Mesenteric fat pad (tissue), 1 donor: ENCODE measurements around the gene ITPR1. TPM values are rescaled to one million over a fixed set of nuclear protein-coding genes. Genes with fewer than 3 reads are reported as not detected.

Experiments
- DNase-seq: peaks from one replicate; pipeline ENCODE4 v3.0.0-alpha.2; 2020; ENCODE audit warnings: low spot score
- total RNA-seq: library from RNA; stranded (reverse); fragmentation: NEBNext Ultra II Directional; extraction: Animal tissue kit (Norgen Biotek cat#: 25700); gene quantifications from one replicate; pipeline ENCODE4 v1.2.1, GENCODE V29; 2021
- donor health status: DM: yes; HTN: yes; CAD: no.

Gene ITPR1
- total RNA-seq, 1 donor from 2014 or later = 38.9 TPM

- DNase-seq = no peak
These were observed 218.5 kb downstream of the ITPR1 start for GRCh38 chr3:4711680-4711992.

GRCh38 chr3:4712109-4712508 lies 219.0 kb downstream of the ITPR1 start:
- no peak for DNase-seq

GRCh38 chr3:4714045-4714444 lies 220.9 kb downstream of the ITPR1 start:
- no peak for DNase-seq

GRCh38 chr3:4716266-4716665 lies 223.1 kb downstream of the ITPR1 start:
- no peak for DNase-seq

GRCh38 chr3:4716706-4717362 lies 223.7 kb downstream of the ITPR1 start:
- no peak for DNase-seq

- no peak for DNase-seq
These were observed 224.2 kb downstream of the ITPR1 start for GRCh38 chr3:4717363-4717740.

GRCh38 chr3:4718179-4718736 lies 225.1 kb downstream of the ITPR1 start:
- no peak for DNase-seq

- no peak for DNase-seq
These were observed 225.9 kb downstream of the ITPR1 start for GRCh38 chr3:4719046-4719501.

- no peak for DNase-seq
These were observed 227.3 kb downstream of the ITPR1 start for GRCh38 chr3:4720316-4721075.

GRCh38 chr3:4721511-4721911 lies 228.4 kb downstream of the ITPR1 start:
- no peak for DNase-seq

GRCh38 chr3:4722103-4722502 lies 229.0 kb downstream of the ITPR1 start:
- DNase-seq = no peak

- DNase-seq = no peak
These were observed 231.0 kb downstream of the ITPR1 start for GRCh38 chr3:4724051-4724629.

- DNase-seq = no peak
These were observed 233.4 kb downstream of the ITPR1 start for GRCh38 chr3:4726549-4726948.

GRCh38 chr3:4729061-4729973 lies 236.2 kb downstream of the ITPR1 start:
- DNase-seq = no peak

GRCh38 chr3:4730719-4731118 lies 237.6 kb downstream of the ITPR1 start:
- no peak for DNase-seq

GRCh38 chr3:4731543-4732111 lies 238.5 kb downstream of the ITPR1 start:
- DNase-seq = no peak

- no peak for DNase-seq
These were observed 239.8 kb downstream of the ITPR1 start for GRCh38 chr3:4732925-4733324.

- DNase-seq = no peak
These were observed 241.3 kb downstream of the ITPR1 start for GRCh38 chr3:4734454-4734853.

GRCh38 chr3:4735243-4735642 lies 242.1 kb downstream of the ITPR1 start:
- no peak for DNase-seq

GRCh38 chr3:4736284-4736861 lies 243.2 kb downstream of the ITPR1 start:
- DNase-seq = no peak
